IPS-18a (cell line): ENCODE data around the gene CSAG3.
"Not testable (repeated sequence)": the region's sequence is repeated elsewhere in the genome, so short reads cannot be mapped to it uniquely, and the experiment has no call there.

Experiments used
- H3K27ac ChIP-seq: one replicate; pipeline ENCODE4 v1.5.1; 2013; ENCODE audit warnings: low read length
- H3K27me3 ChIP-seq: one replicate; pipeline ENCODE4 v1.6.1; 2013; ENCODE audit warnings: mild to moderate bottlenecking, low read length; ENCODE audit not compliant: control insufficient read depth, insufficient read depth
- H3K36me3 ChIP-seq: one replicate; pipeline ENCODE4 v1.6.1; 2013; ENCODE audit warnings: low read depth, low read length; ENCODE audit not compliant: control insufficient read depth
- H3K4me1 ChIP-seq: one replicate; pipeline ENCODE4 v1.6.1; 2013; ENCODE audit warnings: low read depth, low read length; ENCODE audit not compliant: control insufficient read depth
- H3K4me3 ChIP-seq: one replicate; pipeline ENCODE4 v1.5.1; 2013; ENCODE audit warnings: low read length
- H3K9ac ChIP-seq: one replicate; pipeline ENCODE4 v1.6.1; 2013; ENCODE audit warnings: mild to moderate bottlenecking, low read length, moderate library complexity
- H3K9me3 ChIP-seq: one replicate; pipeline ENCODE4 v1.6.1; 2013; ENCODE audit warnings: low read depth, low read length; ENCODE audit not compliant: control insufficient read depth

CSAG3 gene

DNA sequence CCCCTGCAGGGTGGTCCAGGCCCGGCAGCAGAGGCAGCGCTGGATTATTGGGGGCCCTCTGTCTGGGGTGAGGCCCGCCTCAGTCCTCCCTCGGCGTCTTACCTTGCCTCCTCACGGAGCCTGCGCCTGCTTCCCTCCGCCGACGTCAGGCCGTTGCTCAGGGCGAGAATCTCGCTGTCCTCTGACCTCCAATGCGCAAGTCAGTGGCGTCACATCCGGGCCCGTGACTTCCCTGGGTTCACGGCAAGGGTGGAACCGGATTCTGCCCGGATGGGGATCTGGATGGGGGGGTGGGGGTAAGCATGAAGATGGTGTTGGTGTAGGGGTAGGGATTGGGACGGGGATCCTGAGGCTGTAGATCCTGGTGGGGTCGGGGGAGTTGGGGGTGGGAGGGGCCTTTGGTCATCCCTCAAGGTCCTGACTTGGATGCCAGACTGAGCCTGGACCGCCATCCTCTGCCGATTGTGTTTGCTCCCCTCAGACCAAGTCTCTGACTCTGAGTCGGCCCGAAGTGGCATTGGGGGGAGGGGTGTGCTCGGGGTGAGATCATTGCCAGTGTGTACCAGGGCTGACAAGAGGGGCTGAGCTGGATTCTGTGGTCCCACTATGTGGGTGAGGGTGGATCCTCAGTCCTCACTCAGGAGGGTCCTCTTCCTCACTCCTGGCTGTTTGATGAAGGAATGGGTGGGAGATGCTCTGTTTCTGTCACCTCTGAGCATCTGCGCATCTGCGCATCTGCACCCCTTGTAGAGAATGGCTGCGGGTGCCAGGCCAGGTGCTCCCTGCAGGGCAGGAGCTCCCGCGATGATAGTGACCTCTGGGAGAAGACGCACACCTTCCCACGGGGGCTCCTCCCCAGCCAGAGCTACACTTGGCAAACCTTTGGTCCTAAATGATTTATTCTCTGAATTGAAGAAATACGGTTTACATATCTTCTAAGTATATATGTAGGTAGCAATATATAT, 5.0 kb upstream of the CSAG3 start, which contains the start of gene MAGEA2:
TSS of gene MAGEA2 (minus strand) at position 157 of the 965 bp plus-strand sequence. CDS start 2,479 bp downstream, outside the sequence.
- not testable (repeated sequence) for H3K9ac ChIP-seq, H3K4me1 ChIP-seq, H3K27me3 ChIP-seq, H3K9me3 ChIP-seq, H3K27ac ChIP-seq, H3K36me3 ChIP-seq, H3K4me3 ChIP-seq

GRCh38 chrX:152754871-152755270, 4.1 kb upstream of the CSAG3 start:
- not testable (repeated sequence) for H3K36me3 ChIP-seq, H3K4me3 ChIP-seq

DNA sequence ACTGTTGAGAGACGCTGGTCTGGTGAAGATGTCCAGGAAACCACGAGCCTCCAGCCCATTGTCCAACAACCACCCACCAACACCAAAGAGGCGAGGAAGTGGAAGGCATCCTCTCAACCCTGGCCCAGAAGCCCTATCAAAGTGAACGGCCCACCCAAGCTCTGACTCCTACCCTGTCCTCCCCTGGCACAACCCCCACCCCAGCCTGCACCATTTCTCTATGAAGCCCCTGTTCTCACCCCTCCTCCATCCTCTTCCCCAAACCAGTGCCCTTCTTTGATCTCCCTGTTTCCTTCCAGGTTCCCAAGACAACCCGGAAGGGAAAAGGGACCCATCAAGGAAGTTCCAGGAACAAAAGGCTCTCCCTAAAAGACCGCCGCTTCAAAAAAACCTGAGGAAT, 526 bp downstream of the CSAG3 start:
- not testable (repeated sequence) for H3K9me3 ChIP-seq, H3K27me3 ChIP-seq, H3K27ac ChIP-seq, H3K4me1 ChIP-seq, H3K9ac ChIP-seq, H3K4me3 ChIP-seq, H3K36me3 ChIP-seq

More at GRCh38 chrX:152754871-152755270, 4.1 kb upstream of the CSAG3 start:
- H3K4me1 ChIP-seq, H3K9me3 ChIP-seq, H3K9ac ChIP-seq, H3K27ac ChIP-seq, H3K27me3 ChIP-seq: not testable (repeated sequence)

DNA sequence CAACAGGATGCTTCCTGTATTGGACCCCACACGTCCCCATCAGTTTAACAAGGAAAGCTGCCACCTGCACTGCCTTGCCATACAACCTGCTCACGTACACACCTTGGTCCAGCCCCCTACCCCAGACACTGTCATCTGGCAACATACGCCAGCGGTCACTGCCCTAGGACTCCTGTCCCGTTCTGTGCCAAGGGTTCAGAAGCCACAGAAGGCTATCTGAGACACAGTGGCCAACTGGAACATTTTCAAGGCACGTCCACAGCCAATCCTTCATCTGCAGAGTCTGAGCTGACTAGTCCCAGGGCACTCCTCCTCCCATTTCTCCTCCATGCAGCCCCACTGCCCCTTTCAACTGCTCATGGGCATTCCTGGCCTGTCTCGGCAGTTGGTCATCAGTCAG, 2.6 kb downstream of the CSAG3 start:
- H3K9ac ChIP-seq, H3K27ac ChIP-seq, H3K27me3 ChIP-seq, H3K9me3 ChIP-seq, H3K4me1 ChIP-seq, H3K4me3 ChIP-seq, H3K36me3 ChIP-seq: not testable (repeated sequence)

GRCh38 chrX:152766562-152766961, 7.5 kb downstream of the CSAG3 start:
- not testable (repeated sequence) for H3K4me1 ChIP-seq, H3K36me3 ChIP-seq, H3K27ac ChIP-seq, H3K27me3 ChIP-seq, H3K9me3 ChIP-seq, H3K4me3 ChIP-seq, H3K9ac ChIP-seq

DNA sequence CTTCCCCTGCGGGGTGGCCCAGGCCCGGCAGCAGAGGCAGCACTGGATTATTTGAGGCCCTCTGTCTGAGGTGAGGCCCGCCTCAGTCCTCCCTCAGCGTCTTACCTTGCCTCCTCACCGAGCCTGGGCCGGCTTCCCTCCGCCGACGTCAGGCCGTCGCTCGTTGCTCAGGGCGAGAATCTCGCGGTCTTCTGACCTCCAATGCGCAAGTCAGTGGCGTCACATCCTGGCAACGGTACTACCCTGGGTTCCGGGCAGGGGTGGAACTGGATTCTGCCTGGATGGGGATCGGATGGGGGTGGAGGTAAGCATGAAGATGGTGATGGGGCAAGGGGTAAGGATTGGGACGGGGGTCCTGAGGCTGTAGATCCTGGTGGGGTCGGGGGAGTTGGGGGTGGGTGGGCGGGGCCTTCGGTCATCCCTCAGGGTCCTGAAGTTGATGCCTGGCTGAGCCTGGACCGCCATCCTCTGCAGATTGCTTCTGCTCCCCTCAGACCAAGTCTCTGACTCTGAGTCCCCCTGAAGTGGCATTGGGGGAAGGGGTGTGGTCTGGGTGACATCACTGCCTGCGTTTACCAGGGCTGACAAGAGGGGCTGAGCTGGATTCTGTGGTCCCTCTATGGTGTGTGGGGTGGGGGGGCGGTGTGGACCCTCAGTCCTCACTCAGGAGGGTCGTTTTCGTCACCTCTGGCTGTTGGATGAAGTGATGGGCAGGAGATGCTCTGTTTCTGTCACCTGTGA, 10.7 kb downstream of the CSAG3 start, which contains the start of gene MAGEA6:
TSS of gene MAGEA6 (minus strand) at position 141 of the 741 bp plus-strand sequence. CDS start 2,039 bp downstream, outside the sequence.
- H3K4me1 ChIP-seq, H3K27ac ChIP-seq, H3K27me3 ChIP-seq, H3K9ac ChIP-seq, H3K36me3 ChIP-seq, H3K4me3 ChIP-seq, H3K9me3 ChIP-seq: not testable (repeated sequence)

- H3K36me3 ChIP-seq, H3K4me1 ChIP-seq: not testable (repeated sequence)
These were observed 28.0 kb downstream of the CSAG3 start for GRCh38 chrX:152787062-152787461.

DNA sequence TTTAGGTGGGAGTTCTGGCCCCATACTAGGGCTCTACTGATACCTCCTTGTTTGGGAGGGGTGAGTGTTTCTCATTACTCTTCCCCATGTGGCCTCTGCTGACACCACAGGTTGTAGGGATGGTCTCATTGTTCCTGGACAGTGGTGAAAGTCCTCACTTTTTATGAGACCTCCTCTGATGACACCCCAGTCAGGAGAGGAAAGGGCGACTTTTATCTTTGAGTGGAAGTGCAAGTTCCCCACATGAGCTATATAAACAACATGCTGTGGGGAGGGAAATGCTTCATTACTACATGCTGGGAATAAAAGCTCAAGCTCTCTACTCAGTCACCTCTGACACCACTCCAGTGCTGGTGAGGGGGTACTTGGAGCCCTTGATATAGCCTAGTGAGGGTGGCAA, 39.9 kb downstream of the CSAG3 start:
- no peaks in the 10 kb centered on the region for H3K4me1 ChIP-seq
- no peak overlapping the region for H3K4me3 ChIP-seq
- H3K27me3 ChIP-seq = no peaks in the 10 kb centered on the region
- H3K9me3 ChIP-seq = peaks cover 10% of the 10 kb centered on the region
- H3K9ac ChIP-seq = no peak overlapping the region
- no peaks in the 10 kb centered on the region for H3K36me3 ChIP-seq
- H3K27ac ChIP-seq = no peak overlapping the region

More at GRCh38 chrX:152787062-152787461, 28.0 kb downstream of the CSAG3 start:
- H3K9ac ChIP-seq, H3K27me3 ChIP-seq, H3K9me3 ChIP-seq, H3K4me3 ChIP-seq, H3K27ac ChIP-seq: not testable (repeated sequence)

- H3K27ac ChIP-seq = no peak overlapping the region
- H3K36me3 ChIP-seq = no peaks in the 10 kb centered on the region
- peaks cover 15% of the 10 kb centered on the region for H3K9me3 ChIP-seq
- no peaks in the 10 kb centered on the region for H3K27me3 ChIP-seq
- H3K9ac ChIP-seq = no peak overlapping the region
- H3K4me1 ChIP-seq = no peaks in the 10 kb centered on the region
- no peak overlapping the region for H3K4me3 ChIP-seq
These were observed 47.0 kb downstream of the CSAG3 start for GRCh38 chrX:152806035-152806434.
